Thyroid gland (tissue), 4 donors: ENCODE data around the gene RGMB.

ENCODE experiments used
- POLR2A ChIP-seq, 2 donors: fragments of 450-650 bp; IDR thresholded peaks; one replicate each; pipeline ENCODE4 v1.6.1; 2017; ENCODE audit warnings: antibody characterized with exemption in 2 of 2, mild to moderate bottlenecking in 2 of 2, moderate library complexity in 1 of 2
- TF ChIP-seq, protein P1 (sequence below), 6 experiments: fragments of 200-600 bp in 3 of 6; fragments of 450-650 bp in 3 of 6; sonication (generic) in 3 of 6; IDR thresholded peaks; one replicate each; pipeline ENCODE4 v1.5.1; 2016 to 2019; ENCODE audit warnings: antibody characterized with exemption in 6 of 6, mild to moderate bottlenecking in 2 of 6, inconsistent platforms in 1 of 6, moderate library complexity in 1 of 6

DNA sequence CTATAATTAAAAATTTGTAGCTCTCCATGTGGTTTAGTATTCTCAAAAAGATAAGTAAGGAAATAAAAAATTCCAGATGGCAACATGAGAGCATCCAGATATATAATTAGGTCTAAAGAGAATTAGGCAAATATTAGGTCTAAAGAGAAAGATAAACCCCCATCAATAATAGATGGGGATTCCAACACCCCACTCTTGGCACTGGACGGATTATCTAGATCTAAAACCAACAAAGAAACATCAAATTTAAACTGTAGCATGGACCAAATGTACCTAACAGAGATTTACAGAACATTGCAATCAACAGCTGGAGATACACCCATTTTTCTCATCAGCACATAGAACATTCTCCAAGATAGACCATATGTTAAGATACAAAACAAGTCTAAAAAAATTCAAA lies 31.6 kb downstream of the RGMB start:
- TF ChIP-seq POLR2A (IDR thresholded peaks at IDR 0.05) = no peak
- TF ChIP-seq, protein P1, sequence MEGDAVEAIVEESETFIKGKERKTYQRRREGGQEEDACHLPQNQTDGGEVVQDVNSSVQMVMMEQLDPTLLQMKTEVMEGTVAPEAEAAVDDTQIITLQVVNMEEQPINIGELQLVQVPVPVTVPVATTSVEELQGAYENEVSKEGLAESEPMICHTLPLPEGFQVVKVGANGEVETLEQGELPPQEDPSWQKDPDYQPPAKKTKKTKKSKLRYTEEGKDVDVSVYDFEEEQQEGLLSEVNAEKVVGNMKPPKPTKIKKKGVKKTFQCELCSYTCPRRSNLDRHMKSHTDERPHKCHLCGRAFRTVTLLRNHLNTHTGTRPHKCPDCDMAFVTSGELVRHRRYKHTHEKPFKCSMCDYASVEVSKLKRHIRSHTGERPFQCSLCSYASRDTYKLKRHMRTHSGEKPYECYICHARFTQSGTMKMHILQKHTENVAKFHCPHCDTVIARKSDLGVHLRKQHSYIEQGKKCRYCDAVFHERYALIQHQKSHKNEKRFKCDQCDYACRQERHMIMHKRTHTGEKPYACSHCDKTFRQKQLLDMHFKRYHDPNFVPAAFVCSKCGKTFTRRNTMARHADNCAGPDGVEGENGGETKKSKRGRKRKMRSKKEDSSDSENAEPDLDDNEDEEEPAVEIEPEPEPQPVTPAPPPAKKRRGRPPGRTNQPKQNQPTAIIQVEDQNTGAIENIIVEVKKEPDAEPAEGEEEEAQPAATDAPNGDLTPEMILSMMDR (IDR thresholded peaks at IDR 0.05) = no peak
